H1 (cell line): ENCODE measurements around the gene ERG28. TPM values are rescaled to one million over a fixed set of nuclear protein-coding genes. Genes with fewer than 3 reads are reported as not detected.

Experiments used
- SP2 ChIP-seq: IDR thresholded peaks from 2 replicates; pipeline ENCODE4 v1.6.1; 2012; ENCODE audit warnings: mild to moderate bottlenecking, low read length, inconsistent platforms
- polyA plus RNA-seq, 7 experiments: library from polyadenylated mRNA; depleted of rRNA in 3 of 7; stranded (reverse) in 5 of 7; unstranded in 2 of 7; fragments of >200 nt in 5 of 7; fragments of 200-250 nt in 2 of 7; gene quantifications; 1 replicate in 5 of 7; 2 replicates in 1 of 7; 4 replicates in 1 of 7; pipeline versions ENCODE4 v1.2.1 to v1.2.3, GENCODE V29; 2011 to 2013; ENCODE audit warnings: missing spikeins in 2 of 7, mixed read lengths in 2 of 7
- total RNA-seq: library from RNA; stranded (reverse); fragmentation: NEBNext Ultra II Directional; extraction: Animal tissue kit (Norgen Biotek cat#: 25700); gene quantifications from 2 replicates; pipeline ENCODE4 v1.2.1, GENCODE V29; 2021

The ERG28 gene
- total and polyA plus RNA-seq, 2 of the 8 experiments (the other 6 are each of a cell fraction or from before 2014, with no cell fraction given) = 32.6 to 56.7 TPM

- TF ChIP-seq SP2 = no peak
These were observed 48.5 kb downstream of the ERG28 start (continued) for GRCh38 chr14:75612157-75612556.
